WTC11 (cell line): Measurements from ENCODE around the gene KLHL40. TPM values are rescaled to one million over a fixed set of nuclear protein-coding genes. Genes with fewer than 3 reads are reported as not detected.

Experiments used
- ATAC-seq: fragments of 200-7000 bp; cut with Tn5 transposase; 2 replicates; pipeline ENCODE4 v1.10.0; 2021; ENCODE audit warnings: mild to moderate bottlenecking, moderate library complexity
- CTCF ChIA-PET: fragments of 300-600 bp; sonication (Branson Sonifier 250); formaldehyde crosslinking; loops from one replicate; lab custom pipeline; 2021; ENCODE audit warnings: antibody characterized with exemption; lab: Charles Lee
- POLR2A ChIA-PET: fragments of 350-600 bp; sonication (Branson Sonifier 250); formaldehyde crosslinking; loops from one replicate; lab custom pipeline; 2021; ENCODE audit warnings: antibody characterized with exemption; lab: Charles Lee
- DNase-seq: peaks from one replicate; pipeline ENCODE4 v3.0.0; 2021; ENCODE audit warnings: low spot score
- H3K27ac Mint-ChIP-seq: 2 replicates; pipeline ENCODE4 v1.8.0; 2021; ENCODE audit warnings: mixed read lengths
- H3K27me3 Mint-ChIP-seq: 2 replicates; pipeline ENCODE4 v1.8.0; 2021; ENCODE audit warnings: low read depth, mild to moderate bottlenecking, moderate library complexity, mixed read lengths
- H3K36me3 Mint-ChIP-seq: 2 replicates; pipeline ENCODE4 v1.8.0; 2021; ENCODE audit warnings: mixed read lengths
- H3K4me1 Mint-ChIP-seq: 2 replicates; pipeline ENCODE4 v1.8.0; 2022; ENCODE audit warnings: mixed read lengths
- H3K4me3 Mint-ChIP-seq: 2 replicates; pipeline ENCODE4 v1.8.0; 2021; ENCODE audit warnings: mild to moderate bottlenecking, moderate library complexity, mixed read lengths
- H3K9me3 Mint-ChIP-seq: 2 replicates; pipeline ENCODE4 v1.8.0; 2021; ENCODE audit warnings: mixed read lengths
- FOXJ3 ChIP-seq: sonication (generic); formaldehyde crosslinking; IDR thresholded peaks from 2 replicates; pipeline ENCODE4 v1.9.0; 2021; ENCODE audit warnings: missing genetic modification reagents, mild to moderate bottlenecking, borderline replicate concordance
- HMGA2 ChIP-seq: fragments of 250-450 bp; sonication (Bioruptor Pico); IDR thresholded peaks from 2 replicates; pipeline ENCODE4 v1.4.0; 2021; ENCODE audit warnings: mild to moderate bottlenecking, moderate library complexity
- JUN ChIP-seq: sonication (generic); formaldehyde crosslinking; IDR thresholded peaks from 2 replicates; pipeline ENCODE4 v1.8.0; 2023; ENCODE audit warnings: mild to moderate bottlenecking, missing genetic modification reagents
- KAT7 ChIP-seq: sonication (generic); formaldehyde crosslinking; IDR thresholded peaks from 2 replicates; pipeline ENCODE4 v1.8.1; 2023; ENCODE audit warnings: missing genetic modification reagents, mild to moderate bottlenecking, borderline replicate concordance
- MYBL2 ChIP-seq: sonication (generic); formaldehyde crosslinking; IDR thresholded peaks from 2 replicates; pipeline ENCODE4 v1.8.1; 2023; ENCODE audit warnings: mild to moderate bottlenecking, moderate library complexity, missing genetic modification reagents
- NR3C1 ChIP-seq: sonication (generic); formaldehyde crosslinking; conservative IDR thresholded peaks from 2 replicates; pipeline ENCODE4 v1.8.1; 2023; ENCODE audit warnings: low read depth, mild to moderate bottlenecking, missing genetic modification reagents
- RORB ChIP-seq: fragments of 250-450 bp; sonication (Bioruptor Pico); IDR thresholded peaks from 2 replicates; pipeline ENCODE4 v1.9.0; 2021; ENCODE audit warnings: mild to moderate bottlenecking
- SMAD3 ChIP-seq: sonication (generic); formaldehyde crosslinking; IDR thresholded peaks from 2 replicates; pipeline ENCODE4 v1.8.0; 2022; ENCODE audit warnings: missing genetic modification reagents, mild to moderate bottlenecking, borderline replicate concordance
- SMAD4 ChIP-seq: sonication (generic); formaldehyde crosslinking; IDR thresholded peaks from 2 replicates; pipeline ENCODE4 v1.8.0; 2022; ENCODE audit warnings: mild to moderate bottlenecking, missing genetic modification reagents
- TEAD1 ChIP-seq: sonication (generic); formaldehyde crosslinking; IDR thresholded peaks from 2 replicates; pipeline ENCODE4 v1.8.0; 2022; ENCODE audit warnings: mild to moderate bottlenecking, missing genetic modification reagents
- TEAD4 ChIP-seq: sonication (generic); formaldehyde crosslinking; IDR thresholded peaks from 2 replicates; pipeline ENCODE4 v1.8.0; 2022; ENCODE audit warnings: mild to moderate bottlenecking, missing genetic modification reagents
- ZBTB21 ChIP-seq: sonication (generic); formaldehyde crosslinking; IDR thresholded peaks from 2 replicates; pipeline ENCODE4 v1.8.1; 2023; ENCODE audit warnings: mild to moderate bottlenecking, missing genetic modification reagents, borderline replicate concordance
- ZNF219 ChIP-seq: sonication (generic); formaldehyde crosslinking; IDR thresholded peaks from 2 replicates; pipeline ENCODE4 v1.8.0; 2023; ENCODE audit warnings: missing genetic modification reagents, mild to moderate bottlenecking, borderline replicate concordance
- ZNF416 ChIP-seq: fragments of 250-450 bp; sonication (Bioruptor Pico); IDR thresholded peaks from 2 replicates; pipeline ENCODE4 v1.9.0; 2021; ENCODE audit warnings: mild to moderate bottlenecking, inconsistent platforms
- total RNA-seq: library from RNA; stranded (reverse); gene quantifications from 3 replicates; pipeline ENCODE4 v1.2.3, GENCODE V29; 2021
- TF ChIP-seq, protein P1 (sequence below): sonication (generic); formaldehyde crosslinking; IDR thresholded peaks from 2 replicates; pipeline ENCODE4 v1.8.1; 2023; ENCODE audit warnings: mild to moderate bottlenecking, missing genetic modification reagents, moderate library complexity
- TF ChIP-seq, protein P2 (sequence below): sonication (generic); formaldehyde crosslinking; IDR thresholded peaks from 2 replicates; pipeline ENCODE4 v1.8.0; 2022; ENCODE audit warnings: mild to moderate bottlenecking, missing genetic modification reagents
- TF ChIP-seq, protein P3 (sequence below): sonication (generic); formaldehyde crosslinking; IDR thresholded peaks from 2 replicates; pipeline ENCODE4 v1.8.1; 2022; ENCODE audit warnings: missing genetic modification reagents, borderline replicate concordance
- TF ChIP-seq, protein P4 (sequence below): sonication (generic); formaldehyde crosslinking; IDR thresholded peaks from 2 replicates; pipeline ENCODE4 v1.8.1; 2023; ENCODE audit warnings: mild to moderate bottlenecking, missing genetic modification reagents, moderate library complexity
- TF ChIP-seq, protein P5 (sequence below): sonication (generic); formaldehyde crosslinking; IDR thresholded peaks from 2 replicates; pipeline ENCODE4 v1.8.0; 2022; ENCODE audit warnings: mild to moderate bottlenecking, missing genetic modification reagents

KLHL40 gene
- total RNA-seq, 1 experiment from 2014 or later = not detected

DNA sequence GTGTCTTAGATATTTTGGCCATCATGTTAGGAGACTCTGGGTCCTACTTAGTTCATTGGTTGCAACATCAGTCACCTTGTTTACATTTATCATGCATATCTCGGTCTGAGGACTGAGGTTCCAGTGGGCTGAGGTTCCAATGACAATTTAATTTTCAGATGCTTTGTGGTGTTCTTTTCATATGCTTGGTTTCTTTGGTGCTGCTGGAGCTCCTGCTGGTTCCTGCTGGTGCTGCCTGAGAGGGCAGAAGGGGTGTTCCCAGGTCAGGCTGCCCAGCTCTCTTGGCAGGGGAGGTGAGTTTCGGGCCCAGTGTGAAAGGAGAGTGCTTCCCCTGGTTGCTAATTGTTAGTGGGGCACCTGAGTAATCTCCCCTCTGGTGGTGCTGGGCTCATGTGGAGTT lies 6.9 kb upstream of the KLHL40 start (continued):
- TF ChIP-seq, protein P1, sequence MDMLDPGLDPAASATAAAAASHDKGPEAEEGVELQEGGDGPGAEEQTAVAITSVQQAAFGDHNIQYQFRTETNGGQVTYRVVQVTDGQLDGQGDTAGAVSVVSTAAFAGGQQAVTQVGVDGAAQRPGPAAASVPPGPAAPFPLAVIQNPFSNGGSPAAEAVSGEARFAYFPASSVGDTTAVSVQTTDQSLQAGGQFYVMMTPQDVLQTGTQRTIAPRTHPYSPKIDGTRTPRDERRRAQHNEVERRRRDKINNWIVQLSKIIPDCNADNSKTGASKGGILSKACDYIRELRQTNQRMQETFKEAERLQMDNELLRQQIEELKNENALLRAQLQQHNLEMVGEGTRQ (CRISPR knock-in tag) = no peak
- no peak for TF ChIP-seq ZBTB21
- TF ChIP-seq, protein P2, sequence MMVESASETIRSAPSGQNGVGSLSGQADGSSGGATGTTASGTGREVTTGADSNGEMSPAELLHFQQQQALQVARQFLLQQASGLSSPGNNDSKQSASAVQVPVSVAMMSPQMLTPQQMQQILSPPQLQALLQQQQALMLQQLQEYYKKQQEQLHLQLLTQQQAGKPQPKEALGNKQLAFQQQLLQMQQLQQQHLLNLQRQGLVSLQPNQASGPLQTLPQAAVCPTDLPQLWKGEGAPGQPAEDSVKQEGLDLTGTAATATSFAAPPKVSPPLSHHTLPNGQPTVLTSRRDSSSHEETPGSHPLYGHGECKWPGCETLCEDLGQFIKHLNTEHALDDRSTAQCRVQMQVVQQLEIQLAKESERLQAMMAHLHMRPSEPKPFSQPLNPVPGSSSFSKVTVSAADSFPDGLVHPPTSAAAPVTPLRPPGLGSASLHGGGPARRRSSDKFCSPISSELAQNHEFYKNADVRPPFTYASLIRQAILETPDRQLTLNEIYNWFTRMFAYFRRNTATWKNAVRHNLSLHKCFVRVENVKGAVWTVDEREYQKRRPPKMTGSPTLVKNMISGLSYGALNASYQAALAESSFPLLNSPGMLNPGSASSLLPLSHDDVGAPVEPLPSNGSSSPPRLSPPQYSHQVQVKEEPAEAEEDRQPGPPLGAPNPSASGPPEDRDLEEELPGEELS = no peak
- no peak for TF ChIP-seq NR3C1 (CRISPR knock-in tag)
- no peak for TF ChIP-seq KAT7 (CRISPR knock-in tag)

DNA sequence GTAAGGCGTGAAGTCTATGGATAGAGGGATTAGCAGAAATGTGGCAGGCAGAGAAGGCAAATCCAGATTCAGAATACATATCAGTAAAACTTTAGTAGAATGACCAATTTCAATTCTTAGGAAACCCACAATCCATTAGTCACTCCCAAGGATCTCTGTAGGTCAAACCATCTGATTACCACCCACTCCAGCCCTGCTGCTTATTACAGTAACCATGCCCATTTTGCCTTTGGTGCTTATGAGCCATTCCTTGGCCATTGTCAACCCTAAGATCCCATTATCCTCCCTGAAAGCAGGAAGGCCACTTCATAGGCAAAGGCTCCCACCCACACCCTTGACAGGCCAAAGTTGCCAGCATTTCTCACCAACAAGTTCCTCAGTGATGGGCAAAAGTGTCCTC lies 5.1 kb upstream of the KLHL40 start:
- Mint-ChIP-seq H3K4me1 (no peaks in the 10 kb centered on the region), H3K27me3 (peaks cover 5% of the 10 kb centered on the region; the same call in 1 of the 2 replicates), H3K36me3 (no peaks in the 10 kb centered on the region), H3K4me3 (no peak overlapping the region), H3K27ac (no peak overlapping the region), H3K9me3 (peaks cover 14% of the 10 kb centered on the region)
- DNase-seq (no peak), ATAC-seq (no peak)
- ChIA-PET POLR2A (no interaction called here), CTCF (no interaction called here)
- TF ChIP-seq HMGA2 (no peak), SMAD4 (no peak), FOXJ3 (no peak), SMAD3 (CRISPR knock-in tag) (no peak), ZNF416 (CRISPR knock-in tag) (no peak), ZNF219 (CRISPR knock-in tag) (no peak), TEAD1 (no peak), TEAD4 (CRISPR knock-in tag) (no peak), MYBL2 (CRISPR knock-in tag) (no peak), JUN (CRISPR knock-in tag) (no peak), RORB (CRISPR knock-in tag) (no peak)
- TF ChIP-seq, protein P3, sequence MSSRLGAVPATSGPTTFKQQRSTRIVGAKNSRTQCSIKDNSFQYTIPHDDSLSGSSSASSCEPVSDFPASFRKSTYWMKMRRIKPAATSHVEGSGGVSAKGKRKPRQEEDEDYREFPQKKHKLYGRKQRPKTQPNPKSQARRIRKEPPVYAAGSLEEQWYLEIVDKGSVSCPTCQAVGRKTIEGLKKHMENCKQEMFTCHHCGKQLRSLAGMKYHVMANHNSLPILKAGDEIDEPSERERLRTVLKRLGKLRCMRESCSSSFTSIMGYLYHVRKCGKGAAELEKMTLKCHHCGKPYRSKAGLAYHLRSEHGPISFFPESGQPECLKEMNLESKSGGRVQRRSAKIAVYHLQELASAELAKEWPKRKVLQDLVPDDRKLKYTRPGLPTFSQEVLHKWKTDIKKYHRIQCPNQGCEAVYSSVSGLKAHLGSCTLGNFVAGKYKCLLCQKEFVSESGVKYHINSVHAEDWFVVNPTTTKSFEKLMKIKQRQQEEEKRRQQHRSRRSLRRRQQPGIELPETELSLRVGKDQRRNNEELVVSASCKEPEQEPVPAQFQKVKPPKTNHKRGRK = no peak
- TF ChIP-seq, protein P4, sequence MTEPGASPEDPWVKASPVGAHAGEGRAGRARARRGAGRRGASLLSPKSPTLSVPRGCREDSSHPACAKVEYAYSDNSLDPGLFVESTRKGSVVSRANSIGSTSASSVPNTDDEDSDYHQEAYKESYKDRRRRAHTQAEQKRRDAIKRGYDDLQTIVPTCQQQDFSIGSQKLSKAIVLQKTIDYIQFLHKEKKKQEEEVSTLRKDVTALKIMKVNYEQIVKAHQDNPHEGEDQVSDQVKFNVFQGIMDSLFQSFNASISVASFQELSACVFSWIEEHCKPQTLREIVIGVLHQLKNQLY (CRISPR knock-in tag) = no peak
- TF ChIP-seq, protein P5, sequence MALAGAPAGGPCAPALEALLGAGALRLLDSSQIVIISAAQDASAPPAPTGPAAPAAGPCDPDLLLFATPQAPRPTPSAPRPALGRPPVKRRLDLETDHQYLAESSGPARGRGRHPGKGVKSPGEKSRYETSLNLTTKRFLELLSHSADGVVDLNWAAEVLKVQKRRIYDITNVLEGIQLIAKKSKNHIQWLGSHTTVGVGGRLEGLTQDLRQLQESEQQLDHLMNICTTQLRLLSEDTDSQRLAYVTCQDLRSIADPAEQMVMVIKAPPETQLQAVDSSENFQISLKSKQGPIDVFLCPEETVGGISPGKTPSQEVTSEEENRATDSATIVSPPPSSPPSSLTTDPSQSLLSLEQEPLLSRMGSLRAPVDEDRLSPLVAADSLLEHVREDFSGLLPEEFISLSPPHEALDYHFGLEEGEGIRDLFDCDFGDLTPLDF (CRISPR knock-in tag) = no peak

DNA sequence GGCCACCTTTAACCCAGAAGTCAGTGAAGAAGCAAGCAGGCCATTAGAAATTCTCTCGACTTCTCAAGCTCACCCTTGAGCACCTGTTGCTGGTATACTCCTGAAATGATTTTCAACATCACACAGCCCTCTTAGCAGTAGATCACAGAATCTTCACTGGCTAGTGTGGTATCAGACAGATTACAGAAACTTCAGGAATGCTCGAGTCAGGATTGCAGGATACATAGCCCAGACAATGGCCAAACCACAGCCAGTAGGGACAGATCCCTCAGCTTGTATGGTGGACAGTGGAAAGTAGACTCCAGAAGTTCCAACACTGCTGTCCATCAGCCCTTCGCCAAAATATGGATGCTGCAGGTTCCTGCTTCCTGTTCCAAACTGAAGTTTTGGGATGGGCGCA lies 4.5 kb upstream of the KLHL40 start:
- CTCF ChIA-PET = interaction anchor here (0.6 kb wide), 1 partner anchor 131 kb away, joined by 3 read pairs; no protein-coding TSS in a partner anchor
- DNase-seq (no peak), ATAC-seq (no peak)
- H3K9me3 Mint-ChIP-seq = peaks cover 12% of the 10 kb centered on the region
- no peaks in the 10 kb centered on the region for H3K4me1 Mint-ChIP-seq
- TF ChIP-seq, protein P2 = no peak
- TF ChIP-seq ZBTB21 = no peak
- POLR2A ChIA-PET = no interaction called here
- H3K27ac Mint-ChIP-seq = no peak overlapping the region
- H3K36me3 Mint-ChIP-seq = no peaks in the 10 kb centered on the region
- H3K27me3 Mint-ChIP-seq = peaks cover 5% of the 10 kb centered on the region
- no peak overlapping the region for H3K4me3 Mint-ChIP-seq
